OCI-LY1 (cell line): ENCODE data around the gene ST6GAL1.

Experiments
- H2AFZ ChIP-seq: fragments of 200-600 bp; sonication (generic), shearing (Covaris generic); 2 replicates; pipeline ENCODE4 v1.6.0; 2014; ENCODE audit warnings: antibody characterized with exemption, mild to moderate bottlenecking, low read length
- H3F3A ChIP-seq: fragments of 200-600 bp; sonication (generic), shearing (Covaris generic); 2 replicates; pipeline ENCODE4 v1.6.0; 2014; ENCODE audit warnings: mild to moderate bottlenecking, antibody characterized with exemption, low read length, moderate library complexity; ENCODE audit not compliant: insufficient read depth
- H3K27ac ChIP-seq: fragments of 200-600 bp; sonication (generic); 2 replicates; pipeline ENCODE4 v1.5.1; 2014; ENCODE audit warnings: low read length, mixed run types, mild to moderate bottlenecking, low read depth; ENCODE audit not compliant: poor library complexity, severe bottlenecking
- H3K27me3 ChIP-seq: fragments of 200-600 bp; sonication (generic); 2 replicates; pipeline ENCODE4 v1.6.0; 2014; ENCODE audit warnings: antibody characterized with exemption, mild to moderate bottlenecking, low read length, moderate library complexity; ENCODE audit not compliant: insufficient read depth
- H3K36me3 ChIP-seq: fragments of 200-600 bp; sonication (generic); 2 replicates; pipeline ENCODE4 v1.6.1; 2014; ENCODE audit warnings: mild to moderate bottlenecking, antibody characterized with exemption, low read length, moderate library complexity, mixed read lengths; ENCODE audit not compliant: insufficient read depth
- H3K4me1 ChIP-seq: fragments of 200-600 bp; sonication (generic); 2 replicates; pipeline ENCODE4 v1.5.1; 2014; ENCODE audit warnings: mild to moderate bottlenecking, low read length, moderate library complexity; ENCODE audit not compliant: insufficient read depth, severe bottlenecking
- H3K4me2 ChIP-seq: fragments of 200-600 bp; sonication (generic), shearing (Covaris generic); 2 replicates; pipeline ENCODE4 v1.6.1; 2014; ENCODE audit warnings: low read length
- H3K4me3 ChIP-seq: fragments of 200-600 bp; sonication (generic); 2 replicates; pipeline ENCODE4 v1.5.1; 2014; ENCODE audit warnings: low read length, low read depth, mild to moderate bottlenecking, mixed read lengths; ENCODE audit not compliant: poor library complexity, severe bottlenecking
- H3K79me2 ChIP-seq: fragments of 200-600 bp; shearing (Covaris generic); 2 replicates; pipeline ENCODE4 v1.6.1; 2016; ENCODE audit warnings: mixed run types, low read length, mixed read lengths; ENCODE audit not compliant: insufficient read depth
- H3K9ac ChIP-seq: fragments of 200-600 bp; sonication (generic), shearing (Covaris generic); 2 replicates; pipeline ENCODE4 v1.6.1; 2014; ENCODE audit warnings: mild to moderate bottlenecking, low read length, mixed read lengths
- H3K9me2 ChIP-seq: fragments of 200-600 bp; sonication (generic), shearing (Covaris generic); 2 replicates; pipeline ENCODE4 v1.6.1; 2014; ENCODE audit warnings: low read depth, mild to moderate bottlenecking, low read length, mixed read lengths
- H3K9me3 ChIP-seq: fragments of 200-600 bp; shearing (Covaris generic); 2 replicates; pipeline ENCODE4 v1.6.1; 2014; ENCODE audit warnings: low read length, mixed read lengths
- H4K20me1 ChIP-seq: fragments of 200-600 bp; sonication (generic), shearing (Covaris generic); 2 replicates; pipeline ENCODE4 v1.6.0; 2016; ENCODE audit warnings: mild to moderate bottlenecking, low read length; ENCODE audit not compliant: insufficient read depth
- EZH2 ChIP-seq: fragments of 200-600 bp; sonication (generic), shearing (Covaris generic); IDR thresholded peaks from 2 replicates; pipeline ENCODE4 v1.8.0; 2017; ENCODE audit warnings: borderline replicate concordance, mixed run types, mild to moderate bottlenecking, antibody characterized with exemption, low read length, moderate library complexity, mixed read lengths
- TF ChIP-seq, protein P1 (sequence below): fragments of 200-600 bp; sonication (generic), shearing (Covaris generic); IDR thresholded peaks from 2 replicates; pipeline ENCODE4 v1.5.1; 2017; ENCODE audit warnings: mild to moderate bottlenecking, antibody characterized with exemption, low read length, moderate library complexity, mixed read lengths

The ST6GAL1 gene

DNA sequence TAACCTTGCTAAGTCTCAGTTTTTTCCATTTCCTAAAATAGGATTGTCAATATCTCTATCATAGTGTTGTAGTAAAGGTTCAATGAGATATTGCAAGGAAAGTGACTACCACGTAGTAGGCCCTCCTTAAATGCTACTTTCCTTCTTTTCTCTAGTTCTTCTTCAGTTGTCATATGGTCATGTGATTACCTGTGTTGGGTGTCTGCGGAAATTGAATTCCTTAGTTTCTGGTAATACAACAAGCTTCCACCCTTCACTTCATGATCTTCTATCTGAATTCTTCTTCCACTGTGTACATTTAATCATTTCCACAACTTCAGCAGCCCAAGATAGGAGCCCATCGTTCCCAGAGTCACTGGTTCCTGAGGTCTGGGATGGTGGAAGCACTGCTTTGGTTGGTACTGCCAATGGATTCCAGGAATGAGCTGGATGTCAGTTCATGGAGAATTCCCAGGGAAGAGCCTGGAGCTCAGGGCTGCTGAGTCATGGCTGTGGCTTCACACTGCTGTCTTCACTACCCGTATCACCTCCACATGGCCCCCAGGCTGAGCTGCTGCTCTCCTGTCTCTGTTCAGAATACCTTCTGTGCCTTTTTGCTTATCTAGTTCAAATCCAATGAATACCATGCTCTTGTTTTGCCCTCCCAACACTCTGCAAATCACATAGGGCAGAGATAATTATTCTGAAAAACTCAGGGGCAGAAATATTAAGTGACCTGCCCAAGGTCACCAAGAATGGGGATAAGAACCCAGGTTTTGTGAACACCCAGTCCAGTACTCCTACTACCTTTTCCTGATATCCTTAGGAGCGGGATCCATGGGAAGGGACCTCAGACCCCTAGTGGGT lies 110.4 kb downstream of the ST6GAL1 start:
- Histone ChIP-seq H3F3A (peaks cover 5% of the 10 kb centered on the region; the same call in 1 of the 2 replicates), H3K27ac (peak overlapping the region; percentile 81), H3K79me2 (peaks cover 92% of the 10 kb centered on the region), H3K9me3 (no peaks in the 10 kb centered on the region), H3K4me2 (peak overlapping the region; percentile 19; the same call in 1 of the 2 replicates), H3K4me3 (no peak overlapping the region), H4K20me1 (no peaks in the 10 kb centered on the region), H3K4me1 (peaks cover 82% of the 10 kb centered on the region), H3K9ac (peak overlapping the region; percentile 19; the same call in 1 of the 2 replicates), H2AFZ (no peak overlapping the region), H3K36me3 (peaks cover 95% of the 10 kb centered on the region), H3K9me2 (no peaks in the 10 kb centered on the region), H3K27me3 (no peaks in the 10 kb centered on the region)
- TF ChIP-seq EZH2: no peak
- TF ChIP-seq, protein P1, sequence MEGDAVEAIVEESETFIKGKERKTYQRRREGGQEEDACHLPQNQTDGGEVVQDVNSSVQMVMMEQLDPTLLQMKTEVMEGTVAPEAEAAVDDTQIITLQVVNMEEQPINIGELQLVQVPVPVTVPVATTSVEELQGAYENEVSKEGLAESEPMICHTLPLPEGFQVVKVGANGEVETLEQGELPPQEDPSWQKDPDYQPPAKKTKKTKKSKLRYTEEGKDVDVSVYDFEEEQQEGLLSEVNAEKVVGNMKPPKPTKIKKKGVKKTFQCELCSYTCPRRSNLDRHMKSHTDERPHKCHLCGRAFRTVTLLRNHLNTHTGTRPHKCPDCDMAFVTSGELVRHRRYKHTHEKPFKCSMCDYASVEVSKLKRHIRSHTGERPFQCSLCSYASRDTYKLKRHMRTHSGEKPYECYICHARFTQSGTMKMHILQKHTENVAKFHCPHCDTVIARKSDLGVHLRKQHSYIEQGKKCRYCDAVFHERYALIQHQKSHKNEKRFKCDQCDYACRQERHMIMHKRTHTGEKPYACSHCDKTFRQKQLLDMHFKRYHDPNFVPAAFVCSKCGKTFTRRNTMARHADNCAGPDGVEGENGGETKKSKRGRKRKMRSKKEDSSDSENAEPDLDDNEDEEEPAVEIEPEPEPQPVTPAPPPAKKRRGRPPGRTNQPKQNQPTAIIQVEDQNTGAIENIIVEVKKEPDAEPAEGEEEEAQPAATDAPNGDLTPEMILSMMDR: no peak

DNA sequence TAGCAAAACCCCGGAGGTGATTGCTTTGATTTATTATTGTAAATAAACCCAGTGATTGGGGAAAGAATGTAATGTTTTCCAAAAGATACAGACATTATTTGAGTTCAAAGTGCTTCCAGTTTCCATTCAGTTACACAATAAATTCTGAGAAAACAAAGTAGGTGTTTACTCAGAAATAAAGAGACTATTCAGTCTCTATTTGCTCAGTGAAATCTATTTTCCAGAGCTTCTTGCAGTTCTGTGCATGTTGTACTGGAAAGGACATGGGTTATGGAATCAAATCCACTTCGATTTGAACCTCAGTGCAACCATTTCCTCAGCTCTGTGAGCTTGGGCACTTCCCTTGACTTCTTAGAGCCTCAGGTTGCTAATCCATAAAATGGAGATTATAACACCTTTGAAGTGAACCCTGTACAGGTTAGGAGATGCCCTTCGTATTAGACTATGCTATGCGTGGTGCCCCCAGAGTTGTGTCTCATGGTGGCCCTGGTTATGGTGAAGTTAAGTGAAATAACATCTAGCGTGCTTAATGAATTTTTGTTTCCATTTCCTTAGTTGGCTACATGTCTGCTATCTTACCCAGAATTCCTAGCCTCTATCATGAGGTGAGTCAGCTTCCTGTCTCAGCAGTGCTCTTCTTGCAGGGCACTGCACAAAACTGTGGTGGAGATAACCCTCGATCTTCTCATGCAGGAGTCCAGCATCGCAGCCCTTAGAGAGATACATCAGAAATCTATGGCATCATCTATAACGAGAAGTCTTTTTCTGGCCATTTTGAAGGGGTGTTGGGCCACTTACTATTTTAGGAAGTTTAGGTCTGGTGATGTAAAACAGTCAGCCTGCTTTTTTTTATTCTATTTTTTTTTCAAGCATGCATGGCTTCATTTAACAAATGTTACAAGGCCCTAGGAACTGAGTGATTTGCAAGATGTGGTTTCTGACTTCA lies 111.3 kb downstream of the ST6GAL1 start:
- TF ChIP-seq EZH2: no peak
- TF ChIP-seq, protein P1: no peak
- peaks cover 5% of the 10 kb centered on the region; the same call in 1 of the 2 replicates for H3F3A ChIP-seq
- H3K9me2 ChIP-seq: no peaks in the 10 kb centered on the region
- peak overlapping the region; percentile 19; the same call in 1 of the 2 replicates for H3K4me2 ChIP-seq
- no peak overlapping the region for H3K4me3 ChIP-seq
- H3K79me2 ChIP-seq: peaks cover 92% of the 10 kb centered on the region
- peak overlapping the region; percentile 81 for H3K27ac ChIP-seq
- no peaks in the 10 kb centered on the region for H3K9me3 ChIP-seq
- H3K9ac ChIP-seq: peak overlapping the region; percentile 19; the same call in 1 of the 2 replicates
- H3K4me1 ChIP-seq: peaks cover 82% of the 10 kb centered on the region
- H3K27me3 ChIP-seq: no peaks in the 10 kb centered on the region
- no peaks in the 10 kb centered on the region; the same call in 1 of the 2 replicates for H4K20me1 ChIP-seq
- H2AFZ ChIP-seq: no peak overlapping the region
- H3K36me3 ChIP-seq: peaks cover 95% of the 10 kb centered on the region

DNA sequence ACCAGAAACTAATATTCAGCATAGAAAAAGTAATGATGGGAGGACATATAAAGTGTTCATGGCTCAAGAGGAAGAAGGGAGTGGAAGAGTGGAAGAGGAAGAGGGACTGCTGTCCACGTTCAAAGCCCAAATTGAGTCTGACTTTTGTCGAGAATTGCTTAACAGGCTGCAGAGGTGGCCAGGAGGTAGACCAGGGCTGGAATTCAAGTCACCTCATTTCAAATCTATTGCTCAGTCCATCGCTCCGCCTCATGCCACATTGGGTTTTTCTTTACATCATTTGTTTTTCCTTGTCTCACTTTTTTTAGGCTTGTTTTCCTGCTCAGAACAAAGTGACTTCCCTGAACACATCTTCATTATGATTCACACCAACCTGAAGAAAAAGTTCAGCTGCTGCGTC lies 112.0 kb downstream of the ST6GAL1 start:
- Histone ChIP-seq H3K9me2 (no peaks in the 10 kb centered on the region), H4K20me1 (no peaks in the 10 kb centered on the region; the same call in 1 of the 2 replicates), H3K4me1 (peaks cover 77% of the 10 kb centered on the region), H3K79me2 (peaks cover 90% of the 10 kb centered on the region), H2AFZ (no peak overlapping the region), H3F3A (peaks cover 5% of the 10 kb centered on the region; the same call in 1 of the 2 replicates), H3K9me3 (no peaks in the 10 kb centered on the region), H3K27ac (peak overlapping the region; percentile 81), H3K36me3 (peaks cover 97% of the 10 kb centered on the region), H3K9ac (peak overlapping the region; percentile 7; the same call in 1 of the 2 replicates), H3K4me3 (no peak overlapping the region), H3K27me3 (no peaks in the 10 kb centered on the region), H3K4me2 (0 out of 2 replicates have a peak overlapping the region, but pooled peaks have one; percentile 19)
- TF ChIP-seq, protein P1: no peak
- TF ChIP-seq EZH2: no peak
